K562 (cell line): Measurements from ENCODE around the gene DGKA. TPM values are rescaled to one million over a fixed set of nuclear protein-coding genes. Genes with fewer than 3 reads are reported as not detected.
A peak's percentile ranks its signal among the peaks of the same experiment; 100 is the strongest.

ENCODE experiments used
- ARID3A ChIP-seq: IDR thresholded peaks from 2 replicates; pipeline ENCODE4 v1.6.1; 2012; ENCODE audit warnings: low read depth, low read length, improper control_type of control experiment, borderline replicate concordance
- BCLAF1 ChIP-seq, 2 experiments: fragments of 450-650 bp in 1 of 2; IDR thresholded peaks; 2 replicates each; pipeline ENCODE4 v1.6.1; 2011 to 2017; ENCODE audit warnings: low read depth in 2 of 2, antibody characterized with exemption in 1 of 2, borderline replicate concordance in 1 of 2, low read length in 1 of 2, mild to moderate bottlenecking in 1 of 2, mixed read lengths in 1 of 2; ENCODE audit not compliant: control insufficient read depth in 1 of 2
- DACH1 ChIP-seq: fragments of 450-650 bp; IDR thresholded peaks from 2 replicates; pipeline ENCODE4 v1.6.1; 2018; ENCODE audit not compliant: partially characterized antibody
- ETS2 ChIP-seq: IDR thresholded peaks from 2 replicates; pipeline ENCODE4 v1.6.1; 2016; ENCODE audit warnings: borderline replicate concordance, missing genetic modification characterization, mild to moderate bottlenecking, moderate library complexity, missing compliant biosample characterization; ENCODE audit not compliant: poor library complexity, severe bottlenecking
- GTF2A2 ChIP-seq: IDR thresholded peaks from 2 replicates; pipeline ENCODE4 v1.6.1; 2016; ENCODE audit warnings: mild to moderate bottlenecking, missing genetic modification characterization, missing compliant biosample characterization
- HDAC2 ChIP-seq: fragments of 450-650 bp; IDR thresholded peaks from 2 replicates; pipeline ENCODE4 v1.6.1; 2016; ENCODE audit warnings: mild to moderate bottlenecking
- HLTF ChIP-seq: fragments of 450-650 bp; IDR thresholded peaks from 2 replicates; pipeline ENCODE4 v1.6.1; 2016
- HNRNPLL ChIP-seq: fragments of 200-400 bp; formaldehyde crosslinking; IDR thresholded peaks from 2 replicates; pipeline ENCODE4 v1.6.1; 2017; ENCODE audit warnings: low read length, low read depth, mild to moderate bottlenecking; ENCODE audit not compliant: poor library complexity, severe bottlenecking
- ILF3 ChIP-seq: fragments of 450-650 bp; IDR thresholded peaks from 2 replicates; pipeline ENCODE4 v1.6.1; 2018; ENCODE audit warnings: antibody characterized with exemption, mild to moderate bottlenecking, moderate library complexity, borderline replicate concordance
- LCOR ChIP-seq: sonication (generic); formaldehyde crosslinking; IDR thresholded peaks from 2 replicates; pipeline ENCODE4 v1.8.0; 2022; ENCODE audit warnings: mild to moderate bottlenecking, missing genetic modification reagents
- MIER1 ChIP-seq: fragments of 450-650 bp; IDR thresholded peaks from 2 replicates; pipeline ENCODE4 v1.6.1; 2016; ENCODE audit warnings: antibody characterized with exemption, mild to moderate bottlenecking, low read depth
- NCOA4 ChIP-seq: fragments of 450-650 bp; IDR thresholded peaks from 2 replicates; pipeline ENCODE4 v1.6.1; 2018; ENCODE audit warnings: mild to moderate bottlenecking; ENCODE audit not compliant: partially characterized antibody
- NFIC ChIP-seq: fragments of 450-650 bp; IDR thresholded peaks from 2 replicates; pipeline ENCODE4 v1.6.1; 2017; ENCODE audit warnings: mild to moderate bottlenecking, inconsistent platforms
- NKRF ChIP-seq: fragments of 450-650 bp; IDR thresholded peaks from 2 replicates; pipeline ENCODE4 v1.6.1; 2016; ENCODE audit warnings: borderline replicate concordance
- POLR2B ChIP-seq: fragments of 450-650 bp; IDR thresholded peaks from 2 replicates; pipeline ENCODE4 v1.6.1; 2018; ENCODE audit warnings: low read depth; ENCODE audit not compliant: partially characterized antibody
- POU5F1 ChIP-seq: fragments of 150-350 bp; IDR thresholded peaks from 2 replicates; pipeline ENCODE4 v1.6.1; 2014; ENCODE audit warnings: borderline replicate concordance, low read length, low read depth, mild to moderate bottlenecking; ENCODE audit not compliant: partially characterized antibody
- TAF7 ChIP-seq: fragments of 450-650 bp; IDR thresholded peaks from 2 replicates; pipeline ENCODE4 v1.6.1; 2016; ENCODE audit warnings: missing genetic modification characterization, missing compliant biosample characterization
- ZNF121 ChIP-seq: sonication (generic); formaldehyde crosslinking; conservative IDR thresholded peaks from 2 replicates; pipeline ENCODE4 v1.8.0; 2022; ENCODE audit warnings: missing genetic modification reagents
- ZNF133 ChIP-seq: fragments of 250-450 bp; sonication (Bioruptor Pico); IDR thresholded peaks from 2 replicates; pipeline ENCODE4 v1.4.0; 2020; ENCODE audit warnings: mild to moderate bottlenecking
- ZNF212 ChIP-seq: fragments of 450-650 bp; formaldehyde crosslinking; IDR thresholded peaks from 2 replicates; pipeline ENCODE4 v1.4.0; 2020; ENCODE audit warnings: mild to moderate bottlenecking
- ZNF232 ChIP-seq: sonication (generic); formaldehyde crosslinking; IDR thresholded peaks from 2 replicates; pipeline ENCODE4 v1.8.0; 2022; ENCODE audit warnings: mild to moderate bottlenecking, missing genetic modification reagents
- ZNF408 ChIP-seq: fragments of 250-450 bp; sonication (Bioruptor Pico); IDR thresholded peaks from 2 replicates; pipeline ENCODE4 v1.4.0; 2020; ENCODE audit warnings: low read depth, mild to moderate bottlenecking, moderate library complexity
- ZNF696 ChIP-seq: fragments of 250-450 bp; sonication (Bioruptor Pico); conservative IDR thresholded peaks from 2 replicates; pipeline ENCODE4 v1.4.0; 2020; ENCODE audit warnings: mild to moderate bottlenecking, moderate library complexity
- polyA plus RNA-seq, 8 experiments: library from polyadenylated mRNA; depleted of rRNA in 4 of 8; stranded (reverse) in 5 of 8; unstranded in 3 of 8; fragments of >200 nt; fragmentation: Nextera tagmentation in 2 of 8; fragmentation: Illumina TruSeq in 1 of 8; extraction: Ambion mirVana in 2 of 8; extraction: Trizol in 1 of 8; gene quantifications; 2 replicates each; pipeline versions ENCODE4 v1.2.1 to v1.2.3, GENCODE V29; 2011 to 2014; ENCODE audit warnings: inconsistent platforms in 1 of 8, missing spikeins in 1 of 8
- total RNA-seq, 7 experiments: library from RNA; depleted of rRNA in 6 of 7; stranded (reverse); fragments of >200 nt in 6 of 7; fragmentation: Illumina TruSeq in 2 of 7; extraction: Trizol in 2 of 7; gene quantifications; 2 replicates each; pipeline versions ENCODE4 v1.2.1 to v1.2.3, GENCODE V29; 2011 to 2021; ENCODE audit warnings: low replicate concordance in 1 of 7

DGKA gene
- total and polyA plus RNA-seq, 9 of the 15 experiments (the other 6 are each of a cell fraction or from before 2014, with no cell fraction given) = 3.4 to 12.4 (median 6.2) TPM

GRCh38 chr12:55996201-55996714, 65.3 kb downstream of the DGKA start (continued):
- TF ChIP-seq LCOR (CRISPR knock-in tag) (0 out of 2 replicates have a peak, but pooled peaks have one; percentile 47), TAF7 (no peak), ETS2 (tag) (no peak), NFIC (0 out of 2 replicates have a peak, but pooled peaks have one; percentile 18), HLTF (peak; percentile 62; the same call in 1 of the 2 replicates), ZNF408 (CRISPR knock-in tag) (no peak), NKRF (no peak; the same call in 1 of the 2 replicates), ZNF121 (peak; percentile 100), POU5F1 (no peak), ZNF232 (no peak), NCOA4 (peak; percentile 30), ZNF133 (CRISPR knock-in tag) (no peak), HDAC2 (peak; percentile 94), ARID3A (peak; percentile 77; the same call in 1 of the 2 replicates), HNRNPLL (no peak), ZNF212 (CRISPR knock-in tag) (no peak), ILF3 (no peak), POLR2B (peak; percentile 3), DACH1 (no peak), GTF2A2 (tag) (no peak), MIER1 (peak; percentile 58; the same call in 1 of the 2 replicates), ZNF696 (CRISPR knock-in tag) (no peak), BCLAF1 (IDR thresholded peaks at IDR 0.05; ENCODE audit: borderline replicate concordance in 1 of 2, control insufficient read depth in 1 of 2, low read depth in 2 of 2, low read length in 1 of 2) (0 out of 4 replicates have a peak, but pooled peaks of 1 of the 2 experiments have one; percentile 28)
